ENCODE data around the gene UQCRC1. TPM values are rescaled to one million over a fixed set of nuclear protein-coding genes. Genes with fewer than 3 reads are reported as not detected.
"Not testable (repeated sequence)": the region's sequence is repeated elsewhere in the genome, so short reads cannot be mapped to it uniquely, and the experiment has no call there.

The UQCRC1 gene
- total RNA-seq, 1 donor from 2014 or later = 190 TPM

GRCh38 chr3:48552111-48552951 lies 57.1 kb downstream of the UQCRC1 start:
- TF ChIP-seq CTCF (IDR thresholded peaks at IDR 0.05; ENCODE audit: insufficient read depth, low read depth, low read length) (no peak), EZH2 (IDR thresholded peaks at IDR 0.05; ENCODE audit: insufficient read depth, low read length) (no peak)
- no peaks in the 10 kb centered on the region for H3K36me3 ChIP-seq (ENCODE audit: insufficient read depth, low read length)
- H3K9me3 Mint-ChIP-seq (ENCODE audit: unreplicated experiment) = no peaks in the 10 kb centered on the region
- peaks cover 10% of the 10 kb centered on the region for H4K20me1 ChIP-seq (ENCODE audit: insufficient read depth, low read length)
- H3K36me3 Mint-ChIP-seq (ENCODE audit: low read depth, unreplicated experiment) = peaks cover 25% of the 10 kb centered on the region
- no peak overlapping the region for H3K4me3 Mint-ChIP-seq (ENCODE audit: unreplicated experiment)
- H3K4me1 ChIP-seq (ENCODE audit: insufficient read depth, low read length) = peaks cover 7% of the 10 kb centered on the region
- H2AFZ ChIP-seq (ENCODE audit: low read depth, low read length) = no peak overlapping the region
- DNase-seq (ENCODE audit: low read depth) = no peak
- no peaks in the 10 kb centered on the region for H3K27me3 ChIP-seq (ENCODE audit: insufficient read depth, low read length)
- H3K4me3 ChIP-seq (ENCODE audit: insufficient read depth, low read depth, low read length) = no peak overlapping the region
- no peak overlapping the region for H3K9ac ChIP-seq (ENCODE audit: low read length)
- no peaks in the 10 kb centered on the region for H3K9me3 ChIP-seq (ENCODE audit: insufficient read depth, low read depth, low read length)
- no peaks in the 10 kb centered on the region for H3K79me2 ChIP-seq (ENCODE audit: insufficient read depth, low read length)
- FAIRE-seq = no peak
- H3K27ac ChIP-seq (ENCODE audit: low read depth, low read length) = no peak overlapping the region
- H3K27me3 Mint-ChIP-seq (ENCODE audit: low read depth, unreplicated experiment) = no peaks in the 10 kb centered on the region
- H3K4me2 ChIP-seq (ENCODE audit: low read length) = no peak overlapping the region
- H3K4me1 Mint-ChIP-seq (ENCODE audit: low read depth, unreplicated experiment) = peaks cover 15% of the 10 kb centered on the region
- no peak overlapping the region for H3K27ac Mint-ChIP-seq (ENCODE audit: unreplicated experiment)

DNA sequence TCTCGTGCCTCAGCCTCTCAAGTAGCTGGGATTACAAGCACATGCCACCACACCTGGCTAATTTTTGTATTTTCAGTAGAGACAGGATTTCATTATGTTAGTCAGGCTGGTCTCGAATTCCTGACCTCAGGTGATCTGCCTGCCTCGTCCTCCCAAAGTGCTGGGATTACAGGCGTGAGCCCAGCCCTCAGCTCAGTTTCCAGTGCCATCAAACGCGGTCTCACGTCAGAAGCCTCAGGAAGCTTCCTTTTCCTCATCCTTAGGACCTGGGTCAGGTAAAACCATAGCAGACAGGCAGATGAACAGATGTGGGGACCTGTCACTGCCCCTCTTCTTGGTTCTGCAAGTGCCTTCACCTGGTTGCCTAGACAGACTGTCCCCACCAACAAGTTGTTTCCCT lies 57.8 kb downstream of the UQCRC1 start:
- H3K36me3 Mint-ChIP-seq (ENCODE audit: low read depth, unreplicated experiment) = peaks cover 28% of the 10 kb centered on the region
- H3K4me3 ChIP-seq (ENCODE audit: insufficient read depth, low read depth, low read length); H2AFZ ChIP-seq (ENCODE audit: low read depth, low read length); H3K27me3 ChIP-seq (ENCODE audit: insufficient read depth, low read length); H3K9ac ChIP-seq (ENCODE audit: low read length); H3K4me3 Mint-ChIP-seq (ENCODE audit: unreplicated experiment); H3K27ac ChIP-seq (ENCODE audit: low read depth, low read length); H3K4me2 ChIP-seq (ENCODE audit: low read length); H3K4me1 ChIP-seq (ENCODE audit: insufficient read depth, low read length); H3K27me3 Mint-ChIP-seq (ENCODE audit: low read depth, unreplicated experiment); DNase-seq (ENCODE audit: low read depth); H3K27ac Mint-ChIP-seq (ENCODE audit: unreplicated experiment); H3K9me3 ChIP-seq (ENCODE audit: insufficient read depth, low read depth, low read length); H3K36me3 ChIP-seq (ENCODE audit: insufficient read depth, low read length); H3K9me3 Mint-ChIP-seq (ENCODE audit: unreplicated experiment); FAIRE-seq; H3K79me2 ChIP-seq (ENCODE audit: insufficient read depth, low read length): not testable (repeated sequence)
- H3K4me1 Mint-ChIP-seq (ENCODE audit: low read depth, unreplicated experiment) = peaks cover 15% of the 10 kb centered on the region
- peaks cover 10% of the 10 kb centered on the region for H4K20me1 ChIP-seq (ENCODE audit: insufficient read depth, low read length)

Small RNA genes lying within 50 kb of the gene (microRNA-seq; reads per million reads assigned to microRNA genes)
- gene MIR4793 = not detected
- 1.6 reads per million for gene MIR6823
- not detected for gene MIR711

Other genes starting within 250 kb of the UQCRC1 start
- gene FBXW12, start 237.4 kb downstream of the UQCRC1 start, total RNA-seq = not detected in 2 replicates
- gene PLXNB1, start 179.6 kb downstream of the UQCRC1 start, total RNA-seq = 42.0 and 59.2 TPM in 2 replicates
- gene CCDC51, start 169.5 kb downstream of the UQCRC1 start, total RNA-seq = 16.4 and 16.5 TPM in 2 replicates
- 252 and 272 TPM in 2 replicates for gene TMA7, start 169.4 kb downstream of the UQCRC1 start, total RNA-seq
- 6.2 and 6.6 TPM in 2 replicates for gene ATRIP, start 162.9 kb downstream of the UQCRC1 start, total RNA-seq
- gene SHISA5, start 105.5 kb downstream of the UQCRC1 start, total RNA-seq = 333 and 346 TPM in 2 replicates
- 27.5 and 27.8 TPM in 2 replicates for gene PFKFB4, start 52.8 kb downstream of the UQCRC1 start, total RNA-seq
- gene UCN2, start 45.9 kb downstream of the UQCRC1 start, total RNA-seq = 2.8 and 3.3 TPM in 2 replicates
- gene COL7A1, start 14.3 kb downstream of the UQCRC1 start, total RNA-seq = 25.8 and 28.7 TPM in 2 replicates
- 0.36 and 0.48 TPM in 2 replicates for gene TMEM89, start 12.1 kb upstream of the UQCRC1 start, total RNA-seq
- gene SLC26A6, start 25.8 kb upstream of the UQCRC1 start, total RNA-seq = 30.3 and 32.0 TPM in 2 replicates
- gene CELSR3, start 53.2 kb upstream of the UQCRC1 start, total RNA-seq = 8.6 and 10.2 TPM in 2 replicates
- gene NCKIPSD, start 76.3 kb upstream of the UQCRC1 start, total RNA-seq = 18.3 and 21.6 TPM in 2 replicates
- 92.9 and 104 TPM in 2 replicates for gene IP6K2, start 107.6 kb upstream of the UQCRC1 start, total RNA-seq
- gene PRKAR2A, start 238.2 kb upstream of the UQCRC1 start, total RNA-seq = 52.5 and 55.5 TPM in 2 replicates

Data from astrocyte (in vitro differentiated cells and primary cell).